ENCODE data around the gene TBCC.

DNA sequence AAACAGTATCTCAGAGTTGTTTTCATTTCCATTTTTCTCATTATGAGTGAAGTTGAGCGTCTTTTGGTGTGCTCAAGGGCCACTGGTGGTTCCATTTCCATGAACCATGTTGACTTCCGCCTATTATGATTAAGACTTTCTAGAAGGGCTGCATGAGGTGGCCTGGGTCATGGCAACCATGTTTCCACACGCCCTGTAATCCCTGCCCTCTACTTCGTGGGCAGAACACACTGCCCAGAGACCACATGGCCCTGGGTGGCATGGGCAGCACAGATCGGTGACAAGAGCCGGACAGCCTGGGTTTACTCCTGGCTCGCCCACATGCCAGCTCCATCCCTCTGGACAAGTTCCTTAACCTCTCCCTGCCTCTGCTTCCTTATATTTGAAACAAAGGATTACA is 38.3 kb downstream of the TBCC start:
- no peak for TF ChIP-seq REST (IDR thresholded peaks at IDR 0.05; ENCODE audit: insufficient read depth in 1 of 2, low read depth in 2 of 2, low read length in 2 of 2)
- no peak for TF ChIP-seq TAF1 (IDR thresholded peaks at IDR 0.05; ENCODE audit: borderline replicate concordance, insufficient read depth, low read length)
- TF ChIP-seq SIN3A (IDR thresholded peaks at IDR 0.05; ENCODE audit: borderline replicate concordance, insufficient read depth, low read length), result no peak
- no peak for TF ChIP-seq POLR2AphosphoS5 (IDR thresholded peaks at IDR 0.05; ENCODE audit: low read depth, low read length)

Measured in PFSK-1 (cell line).